H1 (cell line): ENCODE measurements around the gene ABTB1. TPM values are rescaled to one million over a fixed set of nuclear protein-coding genes. Genes with fewer than 3 reads are reported as not detected.

Experiments
- ASH2L ChIP-seq: fragments of 200-600, 300-600 bp; sonication (generic); IDR thresholded peaks from one replicate; pipeline ENCODE4 v1.7.1; 2017; ENCODE audit warnings: low read length
- ATF3 ChIP-seq: IDR thresholded peaks from 2 replicates; pipeline ENCODE4 v1.6.1; 2011; ENCODE audit warnings: low read depth, mild to moderate bottlenecking, low read length; ENCODE audit not compliant: insufficient read depth
- CEBPB ChIP-seq: IDR thresholded peaks from 2 replicates; pipeline ENCODE4 v1.6.1; 2012; ENCODE audit warnings: low read depth, low read length
- CHD1 ChIP-seq: IDR thresholded peaks from 2 replicates; pipeline ENCODE4 v1.6.1; 2012; ENCODE audit warnings: low read depth, low read length, improper control_type of control experiment
- KDM1A ChIP-seq: fragments of 200-600, 300-600 bp; sonication (generic); IDR thresholded peaks from 2 replicates; pipeline ENCODE4 v1.7.1; 2016; ENCODE audit warnings: mild to moderate bottlenecking, low read length, borderline replicate concordance
- KDM4A ChIP-seq: IDR thresholded peaks from one replicate; pipeline ENCODE4 v1.7.1; 2012; ENCODE audit warnings: low read depth, mild to moderate bottlenecking, moderate library complexity, low read length, inconsistent platforms; ENCODE audit not compliant: severe bottlenecking
- RNF2 ChIP-seq: fragments of 200-900, 300-1000 bp; sonication (generic); IDR thresholded peaks from 2 replicates; pipeline ENCODE4 v1.7.1; 2016; ENCODE audit warnings: borderline replicate concordance, low read depth, mild to moderate bottlenecking, antibody characterized with exemption, low read length; ENCODE audit not compliant: poor library complexity, severe bottlenecking; ENCODE audit errors: missing control alignments
- RXRA ChIP-seq: IDR thresholded peaks from 2 replicates; pipeline ENCODE4 v1.6.1; 2011; ENCODE audit warnings: low read depth, mild to moderate bottlenecking, low read length, moderate library complexity; ENCODE audit not compliant: insufficient read depth
- SP2 ChIP-seq: IDR thresholded peaks from 2 replicates; pipeline ENCODE4 v1.6.1; 2012; ENCODE audit warnings: mild to moderate bottlenecking, low read length, inconsistent platforms
- polyA plus RNA-seq, 7 experiments: library from polyadenylated mRNA; depleted of rRNA in 3 of 7; stranded (reverse) in 5 of 7; unstranded in 2 of 7; fragments of >200 nt in 5 of 7; fragments of 200-250 nt in 2 of 7; gene quantifications; 1 replicate in 5 of 7; 2 replicates in 1 of 7; 4 replicates in 1 of 7; pipeline versions ENCODE4 v1.2.1 to v1.2.3, GENCODE V29; 2011 to 2013; ENCODE audit warnings: missing spikeins in 2 of 7, mixed read lengths in 2 of 7
- total RNA-seq: library from RNA; stranded (reverse); fragmentation: NEBNext Ultra II Directional; extraction: Animal tissue kit (Norgen Biotek cat#: 25700); gene quantifications from 2 replicates; pipeline ENCODE4 v1.2.1, GENCODE V29; 2021
- TF ChIP-seq, protein P1 (sequence below): IDR thresholded peaks from 2 replicates; pipeline ENCODE4 v1.6.1; 2011; ENCODE audit warnings: low read length, improper control_type of control experiment

The ABTB1 gene
- total and polyA plus RNA-seq, 2 of the 8 experiments (the other 6 are each of a cell fraction or from before 2014, with no cell fraction given), result 7.1 to 9.4 TPM

GRCh38 chr3:127720985-127721935 lies 48.5 kb downstream of the ABTB1 start (continued):
- TF ChIP-seq KDM4A (no peak), CEBPB (no peak), ATF3 (no peak), KDM1A (no peak), ASH2L (no peak), CHD1 (no peak), RXRA (no peak), SP2 (no peak), RNF2 (no peak)
- TF ChIP-seq, protein P1, sequence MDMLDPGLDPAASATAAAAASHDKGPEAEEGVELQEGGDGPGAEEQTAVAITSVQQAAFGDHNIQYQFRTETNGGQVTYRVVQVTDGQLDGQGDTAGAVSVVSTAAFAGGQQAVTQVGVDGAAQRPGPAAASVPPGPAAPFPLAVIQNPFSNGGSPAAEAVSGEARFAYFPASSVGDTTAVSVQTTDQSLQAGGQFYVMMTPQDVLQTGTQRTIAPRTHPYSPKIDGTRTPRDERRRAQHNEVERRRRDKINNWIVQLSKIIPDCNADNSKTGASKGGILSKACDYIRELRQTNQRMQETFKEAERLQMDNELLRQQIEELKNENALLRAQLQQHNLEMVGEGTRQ, result no peak
